Natural killer cell (primary cell): ENCODE data around the gene STUM. TPM values are rescaled to one million over a fixed set of nuclear protein-coding genes. Genes with fewer than 3 reads are reported as not detected.

ENCODE experiments used
- ATAC-seq, 3 donors: fragments of 150-1000 bp in 2 of 3; fragments of 200-7000 bp in 1 of 3; cut with Tn5 transposase; 1 replicate in 1 of 3; 2 replicates in 2 of 3; pipeline ENCODE4 v1.10.0; 2021; ENCODE audit warnings: mild to moderate bottlenecking in 2 of 3, moderate library complexity in 2 of 3
- DNase-seq, 2 donors: peaks; one replicate each; pipeline versions ENCODE4 v3.0.0 to v3.0.0-alpha.2; 2013 to 2021; ENCODE audit warnings: mixed read lengths in 1 of 2
- H3K27ac ChIP-seq: one replicate; pipeline ENCODE4 v1.5.1; 2013; ENCODE audit warnings: mild to moderate bottlenecking, low read length
- H3K27me3 ChIP-seq: one replicate; pipeline ENCODE4 v1.6.1; 2013; ENCODE audit warnings: low read length; ENCODE audit not compliant: control insufficient read depth, insufficient read depth
- H3K36me3 ChIP-seq: one replicate; pipeline ENCODE4 v1.6.1; 2013; ENCODE audit warnings: low read length; ENCODE audit not compliant: control insufficient read depth, insufficient read depth
- H3K4me1 ChIP-seq: one replicate; pipeline ENCODE4 v1.6.1; 2013; ENCODE audit warnings: low read length; ENCODE audit not compliant: control insufficient read depth, insufficient read depth
- H3K4me3 ChIP-seq: one replicate; pipeline ENCODE4 v1.5.1; 2013; ENCODE audit warnings: low read length
- H3K9me3 ChIP-seq: one replicate; pipeline ENCODE4 v1.6.1; 2013; ENCODE audit warnings: low read length; ENCODE audit not compliant: control insufficient read depth, insufficient read depth
- H3K27ac Mint-ChIP-seq, 2 donors: one replicate each; pipeline ENCODE4 v1.8.0; 2022; ENCODE audit warnings: mild to moderate bottlenecking in 2 of 2, mixed read lengths in 2 of 2, moderate library complexity in 1 of 2
- H3K27me3 Mint-ChIP-seq, 2 donors: one replicate each; pipeline ENCODE4 v1.8.0; 2022; ENCODE audit warnings: low read depth in 2 of 2, mixed read lengths in 2 of 2
- H3K36me3 Mint-ChIP-seq: one replicate; pipeline ENCODE4 v1.8.0; 2022; ENCODE audit warnings: mixed read lengths
- H3K4me1 Mint-ChIP-seq, 2 donors: one replicate each; pipeline ENCODE4 v1.8.0; 2022; ENCODE audit warnings: mixed read lengths in 2 of 2
- H3K4me3 Mint-ChIP-seq: one replicate; pipeline ENCODE4 v1.8.0; 2022; ENCODE audit warnings: mild to moderate bottlenecking, moderate library complexity, mixed read lengths
- H3K9me3 Mint-ChIP-seq, 2 donors: one replicate each; pipeline ENCODE4 v1.8.0; 2022; ENCODE audit warnings: mixed read lengths in 2 of 2
- WGBS: methylation state at CpG from one replicate; pipeline ENCODE4 v1.1.7; 2013; ENCODE audit warnings: missing lambda C conversion rate; ENCODE audit not compliant: insufficient coverage; 5-methylcytosine and 5-hydroxymethylcytosine counted together
- intact Hi-C: fragments of 100-400 bp; cut with micrococcal nuclease; formaldehyde crosslinking; loops from one replicate; pipeline ENCODE4 v1.14.2; 2022
- total RNA-seq, 4 donors: library from RNA; stranded (reverse); fragments of 120-200 nt in 1 of 4; gene quantifications; one replicate each; pipeline versions ENCODE4 v1.2.3 to v1.2.4, GENCODE V29; 2013 to 2022
- TF ChIP-seq, protein P1 (sequence below): fragments of 200-600 bp; IDR thresholded peaks from one replicate; pipeline ENCODE4 v1.8.0; 2022; ENCODE audit warnings: antibody characterized with exemption

STUM gene
- total RNA-seq, 3 donors from 2014 or later (not counting 1 experiment from before 2014, with no cell fraction given), result not detected

DNA sequence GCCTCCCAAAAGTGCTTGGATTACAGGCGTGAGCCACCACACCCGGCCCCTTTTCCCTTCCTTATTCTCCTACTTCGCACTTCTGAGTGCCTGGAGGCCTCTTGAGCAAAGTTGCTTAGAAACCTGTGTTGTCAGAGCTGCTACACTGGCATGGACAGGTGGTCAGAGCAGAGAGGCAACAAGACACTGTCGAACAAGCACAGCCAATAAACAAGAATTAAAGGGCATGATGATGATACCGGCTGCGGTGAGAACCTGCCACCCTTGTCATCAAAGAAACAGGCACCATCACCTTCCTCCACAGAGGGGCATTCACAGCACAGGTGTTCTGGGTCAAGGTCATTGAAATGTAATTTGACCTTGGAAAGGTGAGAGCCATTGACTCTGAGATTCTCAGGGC, 23.3 kb downstream of the STUM start:
- H3K27ac Mint-ChIP-seq, result no peak overlapping the region

DNA sequence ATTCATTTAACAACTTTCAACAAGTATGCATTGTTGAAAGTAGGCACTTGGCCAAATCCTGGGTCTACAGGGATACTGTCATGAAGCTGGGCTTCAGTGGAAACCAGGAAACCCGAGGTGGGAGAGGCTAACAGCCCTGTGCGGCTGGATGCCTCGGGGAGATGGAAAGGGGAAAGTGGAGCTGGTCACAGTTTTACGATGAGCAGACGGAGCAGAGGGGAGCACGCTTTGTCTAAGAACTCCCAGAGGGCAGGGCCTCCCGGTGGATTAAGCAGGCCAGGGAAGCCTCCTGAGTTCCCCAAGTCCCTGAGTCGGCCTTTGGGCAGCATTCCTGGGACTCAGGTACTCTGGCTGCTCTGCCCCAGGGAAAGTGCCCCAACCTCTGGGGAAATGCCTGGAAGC, 23.8 kb downstream of the STUM start:
- H3K4me3 Mint-ChIP-seq, result no peak overlapping the region
- H3K4me1 ChIP-seq, result no peaks in the 10 kb centered on the region
- intact Hi-C loops, result no loop called here
- no peak overlapping the region for H3K4me3 ChIP-seq
- H3K27me3 Mint-ChIP-seq, result peaks cover 0 to 1% of the 10 kb centered on the region in 2 donors
- H3K27ac Mint-ChIP-seq, result no peak overlapping the region
- H3K9me3 Mint-ChIP-seq, result no peaks in the 10 kb centered on the region
- 89% methylated on average over 8 of the region's 8 CpGs for WGBS
- no peak for DNase-seq
- H3K36me3 Mint-ChIP-seq, result no peaks in the 10 kb centered on the region
- H3K36me3 ChIP-seq, result no peaks in the 10 kb centered on the region
- H3K4me1 Mint-ChIP-seq, result no peaks in the 10 kb centered on the region
- no peaks in the 10 kb centered on the region for H3K9me3 ChIP-seq
- H3K27ac ChIP-seq, result no peak overlapping the region
- TF ChIP-seq, protein P1, sequence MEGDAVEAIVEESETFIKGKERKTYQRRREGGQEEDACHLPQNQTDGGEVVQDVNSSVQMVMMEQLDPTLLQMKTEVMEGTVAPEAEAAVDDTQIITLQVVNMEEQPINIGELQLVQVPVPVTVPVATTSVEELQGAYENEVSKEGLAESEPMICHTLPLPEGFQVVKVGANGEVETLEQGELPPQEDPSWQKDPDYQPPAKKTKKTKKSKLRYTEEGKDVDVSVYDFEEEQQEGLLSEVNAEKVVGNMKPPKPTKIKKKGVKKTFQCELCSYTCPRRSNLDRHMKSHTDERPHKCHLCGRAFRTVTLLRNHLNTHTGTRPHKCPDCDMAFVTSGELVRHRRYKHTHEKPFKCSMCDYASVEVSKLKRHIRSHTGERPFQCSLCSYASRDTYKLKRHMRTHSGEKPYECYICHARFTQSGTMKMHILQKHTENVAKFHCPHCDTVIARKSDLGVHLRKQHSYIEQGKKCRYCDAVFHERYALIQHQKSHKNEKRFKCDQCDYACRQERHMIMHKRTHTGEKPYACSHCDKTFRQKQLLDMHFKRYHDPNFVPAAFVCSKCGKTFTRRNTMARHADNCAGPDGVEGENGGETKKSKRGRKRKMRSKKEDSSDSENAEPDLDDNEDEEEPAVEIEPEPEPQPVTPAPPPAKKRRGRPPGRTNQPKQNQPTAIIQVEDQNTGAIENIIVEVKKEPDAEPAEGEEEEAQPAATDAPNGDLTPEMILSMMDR, result no peak
- ATAC-seq, result no peak
- no peaks in the 10 kb centered on the region for H3K27me3 ChIP-seq

More for the DNA sequence above, 23.3 kb downstream of the STUM start:
- Histone ChIP-seq H3K4me3 (no peak overlapping the region), H3K4me1 (no peaks in the 10 kb centered on the region), H3K36me3 (no peaks in the 10 kb centered on the region), H3K27ac (no peak overlapping the region), H3K9me3 (no peaks in the 10 kb centered on the region), H3K27me3 (no peaks in the 10 kb centered on the region)
- 79% methylated on average over 6 of the region's 6 CpGs for WGBS
- DNase-seq (no peak), ATAC-seq (no peak)
- Mint-ChIP-seq H3K27me3 (peaks cover 0 to 5% of the 10 kb centered on the region in 2 donors), H3K9me3 (no peaks in the 10 kb centered on the region), H3K36me3 (no peaks in the 10 kb centered on the region), H3K4me1 (no peaks in the 10 kb centered on the region), H3K4me3 (no peak overlapping the region)
- intact Hi-C loops, result no loop called here
- TF ChIP-seq, protein P1, result no peak

DNA sequence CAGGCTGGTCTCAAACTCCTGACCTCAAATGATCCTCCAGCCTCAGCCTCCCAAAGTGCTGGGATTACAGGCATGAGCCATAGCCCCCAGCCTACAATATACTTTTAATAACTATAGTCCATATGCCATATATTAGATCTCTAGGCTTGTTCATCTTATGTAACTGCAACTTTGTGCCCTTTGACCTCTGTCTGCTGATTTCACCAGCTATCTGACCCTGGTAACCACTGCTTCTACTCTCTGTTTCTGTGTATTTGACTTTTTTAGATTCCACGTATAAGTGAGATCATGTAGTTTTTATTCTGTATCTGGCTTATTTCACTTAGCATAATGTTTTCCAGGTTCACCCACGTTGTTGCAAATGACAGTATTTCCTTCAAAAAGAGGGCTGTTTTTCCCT, 25.5 kb downstream of the STUM start:
- Histone ChIP-seq H3K36me3 (no peaks in the 10 kb centered on the region), H3K27me3 (no peaks in the 10 kb centered on the region), H3K4me1 (no peaks in the 10 kb centered on the region), H3K27ac (no peak overlapping the region), H3K9me3 (no peaks in the 10 kb centered on the region), H3K4me3 (no peak overlapping the region)
- DNase-seq, result no peak
- intact Hi-C loops, result no loop called here
- ATAC-seq, result no peak
- WGBS, result 81% methylated on average over 2 of the region's 2 CpGs
- H3K27ac Mint-ChIP-seq, result no peak overlapping the region
- TF ChIP-seq, protein P1, result no peak
- no peaks in the 10 kb centered on the region for H3K9me3 Mint-ChIP-seq
- H3K4me1 Mint-ChIP-seq, result no peaks in the 10 kb centered on the region
- H3K36me3 Mint-ChIP-seq, result no peaks in the 10 kb centered on the region
- no peak overlapping the region for H3K4me3 Mint-ChIP-seq
- H3K27me3 Mint-ChIP-seq, result no peaks in the 10 kb centered on the region
